Mucosa of descending colon (tissue), 3 donors: ENCODE measurements around the gene FAM221B. TPM values are rescaled to one million over a fixed set of nuclear protein-coding genes. Genes with fewer than 3 reads are reported as not detected.

ENCODE experiments used
- ATAC-seq: fragments of 200-7000 bp; cut with Tn5 transposase; one replicate; pipeline ENCODE4 v1.9.1; 2020; ENCODE audit warnings: mild to moderate bottlenecking, moderate library complexity
- DNase-seq, 3 donors: peaks; one replicate each; pipeline ENCODE4 v3.0.0-alpha.2; 2020
- H3K36me3 ChIP-seq: fragments of 200-600 bp; one replicate; pipeline ENCODE4 v1.8.0; 2021; ENCODE audit warnings: low read depth, mild to moderate bottlenecking
- H3K4me1 ChIP-seq: fragments of 200-600 bp; one replicate; pipeline ENCODE4 v1.8.0; 2021; ENCODE audit warnings: low read depth, mild to moderate bottlenecking
- H3K4me3 ChIP-seq: fragments of 200-600 bp; one replicate; pipeline ENCODE4 v1.8.0; 2021; ENCODE audit warnings: mild to moderate bottlenecking
- H3K9me3 ChIP-seq: fragments of 200-600 bp; one replicate; pipeline ENCODE4 v1.8.0; 2021; ENCODE audit warnings: mild to moderate bottlenecking
- intact Hi-C, 2 donors: fragments of 100-400 bp; cut with DNase I in 1 of 2; cut with micrococcal nuclease in 1 of 2; formaldehyde crosslinking; loops; one replicate each; pipeline versions ENCODE4 v1.11.0 to v1.11.1; 2022; cut with DNase I, micrococcal nuclease
- total RNA-seq, 3 donors: library from RNA; stranded (reverse); fragmentation: NEBNext Ultra II Directional in 2 of 3; extraction: Animal tissue kit (Norgen Biotek cat#: 25700) in 2 of 3; gene quantifications; one replicate each; pipeline versions ENCODE4 v1.2.1 to v1.2.4, GENCODE V29; 2021 to 2023
- TF ChIP-seq, protein P1 (sequence below): fragments of 200-600 bp; IDR thresholded peaks from one replicate; pipeline ENCODE4 v1.8.0; 2022; ENCODE audit warnings: antibody characterized with exemption, mild to moderate bottlenecking
- donor health status: DM: no; HTN: no; CAD: no; lungs with moderate emphysema.
- donor health status: DM: no; HTN: no; CAD: no.
- donor health status: DM: no; HTN: yes; CAD: no.

Gene FAM221B
- total RNA-seq, 3 donors from 2014 or later = 0.41 to 0.43 TPM; not detected in 1

DNA sequence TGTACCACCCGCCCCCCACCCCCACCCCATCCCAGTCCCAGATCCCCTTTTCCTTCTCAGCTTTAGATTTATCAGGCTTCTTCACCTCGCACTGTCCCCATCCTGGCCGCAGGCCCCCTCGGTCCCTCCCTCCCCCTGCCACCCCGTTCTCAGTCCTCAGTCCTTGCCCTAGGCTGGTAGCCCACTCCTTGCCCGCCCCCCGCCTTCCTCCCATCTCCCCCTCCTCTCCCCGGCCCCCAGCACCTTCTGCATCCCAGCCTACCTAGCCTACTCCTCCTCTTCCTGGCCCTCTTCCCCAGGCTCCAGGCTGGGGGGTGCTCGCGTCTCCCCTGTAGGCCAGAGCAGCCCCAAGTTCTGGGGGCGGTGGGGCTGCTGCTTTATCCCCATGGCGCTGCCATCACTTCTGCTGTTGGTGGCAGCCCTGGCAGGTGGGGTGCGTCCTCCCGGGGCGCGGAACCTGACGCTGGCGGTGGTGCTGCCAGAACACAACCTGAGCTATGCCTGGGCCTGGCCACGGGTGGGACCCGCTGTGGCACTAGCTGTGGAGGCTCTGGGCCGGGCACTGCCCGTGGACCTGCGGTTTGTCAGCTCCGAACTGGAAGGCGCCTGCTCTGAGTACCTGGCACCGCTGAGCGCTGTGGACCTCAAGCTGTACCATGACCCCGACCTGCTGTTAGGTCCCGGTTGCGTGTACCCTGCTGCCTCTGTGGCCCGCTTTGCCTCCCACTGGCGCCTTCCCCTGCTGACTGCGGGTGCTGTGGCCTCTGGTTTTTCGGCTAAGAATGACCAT, 36.3 kb downstream of the FAM221B start:
- Histone ChIP-seq H3K36me3 (no peaks in the 10 kb centered on the region), H3K4me3 (no peak overlapping the region), H3K4me1 (no peaks in the 10 kb centered on the region), H3K9me3 (no peaks in the 10 kb centered on the region)
- intact Hi-C loops = loop anchor here in 1 of 2 donors (5.0 kb wide), 1 partner anchor 90 kb away; no protein-coding TSS in a partner anchor
- DNase-seq = no peak
- no peak for ATAC-seq
- TF ChIP-seq, protein P1, sequence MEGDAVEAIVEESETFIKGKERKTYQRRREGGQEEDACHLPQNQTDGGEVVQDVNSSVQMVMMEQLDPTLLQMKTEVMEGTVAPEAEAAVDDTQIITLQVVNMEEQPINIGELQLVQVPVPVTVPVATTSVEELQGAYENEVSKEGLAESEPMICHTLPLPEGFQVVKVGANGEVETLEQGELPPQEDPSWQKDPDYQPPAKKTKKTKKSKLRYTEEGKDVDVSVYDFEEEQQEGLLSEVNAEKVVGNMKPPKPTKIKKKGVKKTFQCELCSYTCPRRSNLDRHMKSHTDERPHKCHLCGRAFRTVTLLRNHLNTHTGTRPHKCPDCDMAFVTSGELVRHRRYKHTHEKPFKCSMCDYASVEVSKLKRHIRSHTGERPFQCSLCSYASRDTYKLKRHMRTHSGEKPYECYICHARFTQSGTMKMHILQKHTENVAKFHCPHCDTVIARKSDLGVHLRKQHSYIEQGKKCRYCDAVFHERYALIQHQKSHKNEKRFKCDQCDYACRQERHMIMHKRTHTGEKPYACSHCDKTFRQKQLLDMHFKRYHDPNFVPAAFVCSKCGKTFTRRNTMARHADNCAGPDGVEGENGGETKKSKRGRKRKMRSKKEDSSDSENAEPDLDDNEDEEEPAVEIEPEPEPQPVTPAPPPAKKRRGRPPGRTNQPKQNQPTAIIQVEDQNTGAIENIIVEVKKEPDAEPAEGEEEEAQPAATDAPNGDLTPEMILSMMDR = no peak

DNA sequence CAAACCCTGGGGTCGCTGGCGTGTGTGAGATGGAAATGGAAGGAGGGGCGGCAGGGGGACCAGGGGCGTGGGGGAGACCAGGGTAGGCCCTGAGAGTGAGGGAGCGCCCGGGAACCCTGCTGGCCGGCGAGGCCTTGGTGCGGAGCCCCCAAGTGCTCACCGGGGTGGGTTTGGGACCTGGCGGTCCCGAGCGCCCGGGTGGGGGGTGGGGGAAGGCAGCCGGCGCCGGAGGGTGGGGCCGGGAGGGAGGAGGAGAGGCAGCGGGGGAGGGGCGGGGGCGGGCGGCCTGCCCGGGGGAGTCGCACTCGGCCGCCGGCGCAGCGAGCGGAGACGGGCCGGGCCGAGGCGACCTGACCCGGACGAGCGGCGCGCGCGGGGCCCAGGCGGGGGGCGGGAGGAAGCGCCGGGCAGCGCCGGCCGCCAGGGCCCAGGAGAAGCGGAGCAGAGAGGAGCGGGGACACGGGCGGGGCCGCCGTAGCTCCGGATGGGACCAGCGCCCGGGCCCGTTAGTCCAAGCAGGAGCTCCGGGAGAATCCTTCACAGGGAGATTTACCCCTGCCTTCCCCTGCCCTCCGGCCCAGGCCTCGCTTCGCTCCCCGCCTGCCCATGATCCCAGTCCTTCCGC, 37.1 kb downstream of the FAM221B start, which contains the start of gene NPR2:
NPR2 (plus strand) TSS at position 295 of the 625 bp plus-strand sequence. CDS start 818 bp downstream, outside the sequence.
- ATAC-seq (peak; percentile 26), DNase-seq (no peak)
- Histone ChIP-seq H3K4me1 (no peaks in the 10 kb centered on the region), H3K36me3 (no peaks in the 10 kb centered on the region), H3K9me3 (no peaks in the 10 kb centered on the region), H3K4me3 (no peak within 1 kb of the TSS)
- TF ChIP-seq, protein P1 = no peak
- intact Hi-C loops = loop anchor here in 1 of 2 donors (5.0 kb wide), 1 partner anchor 91 kb away; no protein-coding TSS in a partner anchor

DNA sequence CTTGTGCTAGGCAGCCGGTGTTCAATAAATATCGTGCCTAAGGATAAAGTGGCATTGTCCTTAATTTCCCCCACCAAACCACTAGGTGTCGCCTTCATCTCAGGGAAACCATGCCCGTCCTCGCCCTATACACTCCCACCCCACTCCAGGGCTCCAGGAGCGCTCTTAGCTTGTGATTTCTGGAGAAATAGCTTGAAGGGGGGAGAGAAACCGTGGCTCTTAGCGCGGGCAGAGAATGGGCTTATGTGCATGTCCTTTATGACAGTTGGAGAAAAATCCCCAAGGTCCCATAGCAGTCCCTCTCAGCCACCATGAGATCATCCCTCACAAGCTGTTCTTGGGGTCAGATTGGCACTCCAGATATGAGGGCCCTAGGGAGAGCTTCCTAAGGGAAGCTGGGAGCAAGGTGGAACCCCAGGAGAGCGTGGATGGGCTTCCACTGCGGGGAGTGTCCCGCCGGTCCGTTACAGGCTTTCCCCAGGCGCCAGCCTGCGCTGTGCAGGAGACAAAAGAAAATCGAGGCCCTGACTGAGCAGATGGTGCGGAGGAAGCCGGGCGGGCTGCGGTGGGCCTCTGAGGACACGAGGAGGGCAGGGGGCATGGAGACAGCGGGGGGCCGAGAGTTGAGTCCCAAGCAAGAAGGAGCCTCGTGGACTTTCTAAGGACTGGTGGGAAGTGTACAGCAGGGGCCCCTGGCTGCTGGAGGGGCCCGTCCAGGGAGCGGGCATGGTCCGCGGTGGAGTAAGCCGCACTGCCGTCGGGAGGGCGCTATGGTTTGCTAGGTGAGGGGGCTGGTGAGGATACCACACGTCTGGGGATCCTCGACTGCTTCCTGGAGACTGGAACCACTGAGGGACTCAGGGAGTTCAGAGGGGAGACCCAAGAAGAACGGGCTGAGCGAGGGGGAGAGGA, 37.9 kb downstream of the FAM221B start:
- DNase-seq (peak in 2 of 3 donors; percentile 47 to 74), ATAC-seq (peak; percentile 94)
- Histone ChIP-seq H3K36me3 (no peaks in the 10 kb centered on the region), H3K9me3 (no peaks in the 10 kb centered on the region), H3K4me3 (no peak overlapping the region), H3K4me1 (no peaks in the 10 kb centered on the region)
- TF ChIP-seq, protein P1 = peak; percentile 56
- intact Hi-C loops = loop anchor here in 1 of 2 donors (5.0 kb wide), 1 partner anchor 92 kb away; no protein-coding TSS in a partner anchor

DNA sequence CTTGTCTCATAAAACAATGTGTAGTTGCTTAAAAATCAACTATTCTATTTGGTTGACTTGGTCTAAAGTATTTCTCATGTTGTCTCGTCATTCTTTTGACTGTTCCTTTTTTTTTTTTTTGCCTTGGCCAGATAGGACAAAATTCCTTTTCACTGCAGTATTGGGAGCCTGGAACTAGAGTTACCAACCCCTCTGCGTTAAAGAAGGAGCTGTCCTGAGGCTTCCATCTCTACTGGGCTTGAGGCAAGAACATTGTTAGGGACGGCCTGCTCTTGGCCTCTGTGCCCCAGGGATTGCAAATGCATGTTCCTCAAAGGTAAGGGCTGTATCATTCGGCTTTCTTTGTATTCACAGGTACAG, 38.5 kb downstream of the FAM221B start:
- intact Hi-C loops = loop anchor here in 1 of 2 donors (5.0 kb wide), 1 partner anchor 92 kb away; no protein-coding TSS in a partner anchor
- ATAC-seq = no peak
- H3K36me3 ChIP-seq = no peaks in the 10 kb centered on the region

More for the DNA sequence above, 38.5 kb downstream of the FAM221B start:
- TF ChIP-seq, protein P1 = no peak
- Histone ChIP-seq H3K4me3 (no peak overlapping the region), H3K4me1 (no peaks in the 10 kb centered on the region), H3K9me3 (no peaks in the 10 kb centered on the region)
- DNase-seq = no peak
